Measurements from ENCODE around the gene TTL.
A peak's percentile ranks its signal among the peaks of the same experiment; 100 is the strongest.
"Not testable (repeated sequence)": the region's sequence is repeated elsewhere in the genome, so short reads cannot be mapped to it uniquely, and the experiment has no call there.

The TTL gene

DNA sequence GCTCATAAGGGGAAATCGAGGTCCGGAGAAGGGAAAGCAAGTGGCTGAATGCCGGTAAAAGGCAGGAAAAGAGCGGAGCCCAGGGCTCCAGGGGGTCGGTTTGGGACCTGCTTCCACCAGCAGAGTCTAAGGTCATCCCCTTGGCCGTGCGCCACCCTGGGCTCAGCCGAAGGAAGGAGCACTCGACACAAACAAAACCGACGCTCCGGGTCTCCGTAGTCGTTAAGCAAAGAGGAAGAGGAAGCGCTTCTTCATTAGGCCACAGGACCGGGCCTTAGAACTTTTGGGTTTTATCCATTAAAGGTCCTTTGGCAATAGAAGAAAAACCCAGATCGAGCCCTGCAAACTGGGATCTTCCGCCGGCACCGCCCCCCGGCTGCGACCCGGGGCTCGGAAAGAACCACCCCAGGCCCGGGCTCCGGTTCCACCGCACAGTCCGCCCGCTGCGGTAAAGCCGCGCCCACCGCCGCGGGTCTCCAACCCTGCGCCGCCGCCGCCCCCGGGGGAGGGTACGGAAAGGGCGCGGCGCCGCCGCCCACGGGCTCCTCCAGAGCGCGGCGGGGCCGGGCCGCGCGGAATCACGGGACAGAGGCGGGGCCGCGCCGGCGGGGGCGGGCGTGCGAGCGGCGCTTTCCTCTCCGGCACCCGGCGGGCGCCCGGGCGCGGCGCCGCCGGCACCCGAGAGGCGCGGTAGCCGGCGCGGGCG, at the start of gene TTL:
TSS of gene TTL (plus strand) at position 629 of the 706 bp plus-strand sequence. CDS start 189 bp downstream, outside the sequence.
- DNase-seq, result peak; percentile 69

DNA sequence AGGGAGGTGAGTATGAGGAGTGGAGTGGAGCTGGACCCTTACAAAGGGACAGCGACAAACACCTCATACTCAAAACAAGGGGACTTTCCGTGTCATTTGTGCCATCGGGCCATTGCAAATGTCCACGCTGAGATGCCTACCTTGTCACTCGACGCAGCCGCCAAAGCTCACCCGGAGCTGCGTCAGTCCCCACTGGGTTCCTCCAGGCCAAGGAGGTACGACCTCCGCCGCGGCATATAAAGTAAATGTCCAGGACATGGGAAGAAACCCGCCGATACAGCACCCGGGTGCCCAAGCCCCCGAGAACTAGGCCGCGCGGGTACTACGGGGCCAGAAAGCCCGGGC, 49.6 kb upstream of the TTL start:
- not testable (repeated sequence) for DNase-seq

DNA sequence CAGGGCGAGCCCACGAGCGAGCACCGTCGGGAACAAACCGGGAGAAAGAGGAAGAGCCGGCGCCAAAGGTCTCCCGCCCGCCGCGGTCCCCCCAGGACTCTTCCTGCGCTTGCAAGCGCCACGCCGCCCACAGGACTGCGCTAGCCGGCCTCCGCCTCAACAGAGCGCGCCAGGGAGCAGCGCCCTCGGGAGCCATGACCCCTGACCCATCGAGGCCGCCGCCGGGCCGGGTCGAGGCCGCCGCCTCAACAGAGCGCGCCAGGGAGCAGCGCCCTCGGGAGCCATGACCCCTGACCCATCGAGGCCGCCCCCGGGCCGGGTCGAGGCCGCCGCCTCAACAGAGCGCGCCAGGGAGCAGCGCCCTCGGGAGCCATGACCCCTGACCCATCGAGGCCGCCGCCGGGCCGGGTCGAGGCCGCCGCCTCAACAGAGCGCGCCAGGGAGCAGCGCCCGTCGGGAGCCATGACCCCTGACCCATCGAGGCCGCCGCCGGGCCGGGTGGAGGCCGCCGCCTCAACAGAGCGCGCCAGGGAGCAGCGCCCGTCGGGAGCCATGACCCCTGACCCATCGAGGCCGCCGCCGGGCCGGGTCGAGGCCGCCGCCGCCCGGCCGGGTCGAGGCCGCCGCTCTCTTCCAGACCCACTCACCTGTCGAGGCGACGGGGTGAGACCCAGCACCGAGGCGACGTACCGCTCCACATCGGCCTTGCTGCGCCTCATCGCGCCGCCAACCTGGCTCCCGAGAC, 49.0 kb upstream of the TTL start:
- DNase-seq, result not testable (repeated sequence)

DNA sequence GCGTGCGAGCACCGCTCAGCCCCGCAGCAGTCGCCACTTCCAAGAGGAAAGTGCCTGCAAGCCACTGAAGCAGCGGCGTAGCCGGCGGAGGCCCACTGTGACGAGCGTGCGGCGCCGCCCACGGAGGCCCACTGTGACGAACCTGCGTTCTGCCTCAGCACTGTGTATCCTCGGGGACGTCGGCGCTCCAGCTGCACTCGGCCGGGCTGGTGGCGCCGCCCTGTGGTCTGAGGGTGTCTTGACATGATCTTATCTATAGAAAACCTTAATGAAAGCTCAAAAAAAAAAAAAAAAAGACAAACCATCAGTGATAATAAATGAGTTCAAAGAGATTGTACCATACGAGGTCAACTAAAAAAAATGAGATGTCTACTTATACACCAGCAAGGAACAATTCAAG, 48.5 kb upstream of the TTL start, which contains the start of gene RGPD8:
TSS of gene RGPD8 (minus strand) at position 166 of the 400 bp plus-strand sequence. CDS start 192 bp downstream, outside the sequence.
- not testable (repeated sequence) for DNase-seq

DNA sequence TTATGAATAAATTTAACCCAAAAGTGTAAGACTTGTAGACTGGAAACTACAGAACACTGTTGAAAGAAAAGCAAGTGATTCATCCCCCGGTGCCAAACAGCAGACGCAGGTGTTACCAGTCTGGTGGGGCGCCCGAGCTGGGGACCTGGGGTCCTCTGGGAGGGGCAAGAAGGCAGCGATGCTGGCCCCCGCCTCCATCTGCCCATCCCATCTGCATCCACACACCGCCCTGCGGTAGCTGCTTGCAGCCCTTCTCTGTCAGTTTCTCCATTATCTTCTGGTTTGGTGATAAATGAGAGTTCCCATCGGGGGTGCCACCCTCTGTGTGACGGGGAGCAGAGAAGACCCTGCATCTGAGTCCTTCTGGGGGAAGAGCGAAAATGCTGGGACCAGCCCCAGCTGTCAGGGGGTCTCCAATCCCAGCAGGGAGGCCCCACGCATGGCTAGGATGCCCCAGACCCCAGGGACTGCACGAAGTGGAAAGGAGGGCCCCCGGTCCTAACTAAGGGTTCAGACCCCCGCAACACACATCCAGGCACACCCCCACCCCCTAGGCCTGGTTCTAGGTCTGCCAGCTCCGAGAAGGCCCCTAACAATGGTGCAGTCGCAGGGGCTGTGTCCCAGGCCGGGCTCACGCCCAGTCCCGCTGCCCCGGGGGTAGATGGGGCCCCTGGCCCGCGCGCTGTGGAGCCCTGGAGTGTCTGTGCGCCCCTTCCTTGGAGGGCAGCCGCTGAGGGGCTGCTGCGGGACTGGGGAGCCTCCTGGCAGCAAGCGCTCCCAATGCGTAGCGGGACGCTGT, 47.8 kb upstream of the TTL start:
- DNase-seq, result no peak

DNA sequence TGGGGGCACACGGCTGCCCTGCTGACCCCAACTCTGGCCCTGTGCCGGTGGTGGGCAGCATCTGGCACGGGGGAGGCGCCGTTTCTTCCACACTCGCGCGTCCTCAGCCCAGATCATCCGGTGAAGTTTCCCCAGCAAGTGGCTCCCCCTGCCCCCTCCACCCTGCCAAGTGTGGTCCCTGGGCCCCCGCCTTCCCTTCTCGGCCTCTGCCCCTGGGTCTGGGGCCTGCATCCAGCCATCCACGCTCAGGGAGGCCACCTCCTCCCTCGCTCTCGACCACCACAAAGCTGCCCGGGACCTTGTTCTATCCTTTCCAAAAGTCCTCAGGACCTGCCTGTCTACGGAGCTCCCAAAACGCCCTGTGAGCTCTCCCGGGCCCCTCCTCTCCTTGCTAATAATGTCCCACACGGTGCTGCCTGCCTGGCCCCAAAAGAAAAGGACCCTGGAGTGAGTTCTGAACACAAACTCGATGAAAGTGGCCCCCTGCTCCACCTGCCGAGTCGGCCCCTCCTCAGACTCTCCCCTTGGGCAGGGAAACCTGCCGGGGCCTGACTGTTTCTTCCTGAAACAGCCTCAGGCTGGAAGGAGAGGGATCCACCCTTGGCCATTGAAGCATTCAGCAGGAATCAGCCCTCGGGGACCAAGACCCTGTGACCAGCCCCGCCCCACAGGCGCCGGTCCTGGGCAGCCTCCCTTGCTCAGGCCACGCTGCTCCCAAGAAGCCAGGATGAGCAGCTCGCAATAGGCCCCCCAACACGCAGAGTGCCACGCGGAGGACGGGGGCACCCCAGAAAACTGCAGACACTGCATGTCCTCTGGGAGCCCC, 46.9 kb upstream of the TTL start:
- not testable (repeated sequence) for DNase-seq

DNA sequence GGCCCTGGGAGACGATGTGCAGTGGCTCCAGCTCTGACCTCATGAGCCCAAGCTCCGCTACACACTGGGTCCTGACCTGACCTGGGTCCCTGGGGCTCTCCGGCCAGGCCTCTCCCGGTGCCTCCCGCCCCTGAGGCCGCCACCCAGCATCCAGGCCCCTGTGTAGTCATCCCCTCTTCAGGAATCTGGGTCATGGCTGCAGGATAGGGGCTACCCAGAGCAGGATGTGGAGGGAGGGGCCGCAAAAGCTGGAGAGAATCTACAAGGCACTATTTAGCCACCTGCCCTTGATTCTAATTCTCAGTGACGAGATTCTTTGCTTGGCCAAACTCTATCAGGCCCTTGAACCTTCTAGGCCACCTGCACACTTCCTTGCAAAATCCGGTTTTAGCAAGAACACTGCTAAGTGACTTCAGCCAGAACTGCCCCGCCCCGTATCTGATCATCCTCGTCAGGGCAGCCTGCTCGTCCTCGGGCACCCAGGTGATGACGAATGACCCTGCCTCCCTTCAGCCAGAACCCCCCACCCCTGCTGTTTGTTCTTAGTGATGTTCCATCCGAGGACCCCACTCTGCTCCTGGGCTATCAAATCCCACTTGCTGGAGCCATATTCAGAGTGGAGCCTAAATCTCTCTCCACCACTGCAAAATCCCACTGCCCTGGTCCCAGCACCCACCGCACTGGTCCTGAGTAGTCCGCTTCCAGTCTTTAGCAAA, 46.1 kb upstream of the TTL start:
- DNase-seq, result not testable (repeated sequence)

DNA sequence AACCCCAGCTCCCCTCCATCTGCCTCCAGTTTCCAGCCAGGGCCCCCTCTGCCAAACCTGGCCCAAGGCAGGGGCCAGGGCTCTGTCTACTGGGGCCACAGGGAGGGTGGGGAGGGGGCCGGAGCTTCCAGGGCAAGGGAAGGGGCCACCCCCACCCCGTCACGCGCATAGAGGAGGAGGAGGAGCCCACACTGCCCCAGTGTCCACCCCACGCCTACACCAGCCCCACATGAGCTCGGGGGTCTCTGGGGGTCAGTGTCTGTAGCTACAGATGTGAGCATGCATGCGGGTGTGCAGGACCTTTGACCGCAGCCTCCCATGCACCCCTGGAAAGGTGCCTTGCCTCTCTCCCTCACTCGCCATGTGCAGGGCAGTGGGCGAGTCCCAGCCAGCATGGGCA, 45.0 kb upstream of the TTL start:
- not testable (repeated sequence) for DNase-seq

DNA sequence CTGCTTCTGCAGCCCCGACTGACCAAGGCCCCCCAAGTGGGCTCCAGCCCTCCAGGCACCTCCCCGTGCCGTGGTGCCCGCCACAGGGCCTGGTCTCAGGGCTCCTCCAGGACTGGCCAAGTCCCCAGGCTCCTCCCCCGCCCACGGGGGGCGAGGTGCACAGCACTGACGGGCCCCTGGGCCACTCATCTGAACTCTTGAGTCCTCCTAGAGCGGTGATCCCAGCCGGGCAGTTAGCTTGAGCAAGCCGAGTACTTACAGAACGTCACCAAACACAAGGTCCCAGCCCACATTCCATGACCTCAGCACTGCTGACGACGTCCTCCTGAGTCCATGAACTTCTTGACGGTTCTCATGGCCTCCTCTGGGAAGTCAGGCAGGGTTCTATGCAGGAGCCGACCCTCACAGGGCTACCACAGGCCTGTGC, 44.5 kb upstream of the TTL start:
- DNase-seq, result not testable (repeated sequence)

DNA sequence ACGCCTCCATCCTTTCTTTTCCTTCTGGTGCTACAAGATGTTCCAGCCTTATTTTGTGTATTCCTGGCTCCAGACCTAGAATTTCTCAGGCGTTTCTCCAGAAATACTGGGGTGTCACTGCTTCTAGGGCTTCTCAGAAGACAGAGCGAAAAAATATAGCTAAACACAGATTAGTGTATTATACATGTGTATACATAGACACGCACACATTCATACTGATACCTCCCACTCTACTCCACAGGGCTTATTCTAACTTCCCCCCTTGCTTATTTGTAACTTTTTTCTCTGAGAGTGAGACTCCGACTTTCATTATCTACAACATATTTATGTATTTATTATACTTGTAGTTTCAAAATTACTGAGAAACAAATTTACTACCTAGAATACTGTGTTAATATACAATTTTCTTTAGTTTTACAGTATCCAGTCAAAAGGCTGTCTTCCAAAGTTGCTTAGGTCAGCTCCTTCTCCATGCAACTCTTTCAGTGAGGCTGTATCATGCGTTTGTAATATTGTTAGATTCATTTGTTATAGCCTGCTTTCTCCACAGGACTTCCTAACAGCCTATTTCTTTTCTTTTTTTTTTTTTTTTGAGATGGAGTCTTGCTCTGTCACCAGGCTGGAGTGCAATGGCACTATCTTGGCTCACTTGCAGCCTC, 43.2 kb upstream of the TTL start:
- not testable (repeated sequence) for DNase-seq

DNA sequence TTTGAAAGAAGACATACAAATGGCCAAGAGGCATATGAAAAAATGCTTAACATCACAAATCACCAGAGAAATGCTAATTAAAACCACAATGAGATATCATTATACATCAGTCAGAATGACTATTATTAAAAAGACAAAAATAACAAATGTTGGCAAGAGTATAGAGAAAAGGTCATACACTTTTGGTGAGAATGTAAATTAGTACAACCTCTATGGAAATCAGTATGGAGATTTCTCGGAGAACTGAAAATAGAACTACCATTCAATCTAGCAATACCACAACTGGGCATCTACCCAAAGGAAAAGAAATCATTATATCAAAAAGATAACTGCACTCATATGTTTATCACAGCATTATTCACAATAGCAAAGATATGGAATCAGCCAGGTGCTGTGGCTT, 37.7 kb upstream of the TTL start:
- DNase-seq, result not testable (repeated sequence)

DNA sequence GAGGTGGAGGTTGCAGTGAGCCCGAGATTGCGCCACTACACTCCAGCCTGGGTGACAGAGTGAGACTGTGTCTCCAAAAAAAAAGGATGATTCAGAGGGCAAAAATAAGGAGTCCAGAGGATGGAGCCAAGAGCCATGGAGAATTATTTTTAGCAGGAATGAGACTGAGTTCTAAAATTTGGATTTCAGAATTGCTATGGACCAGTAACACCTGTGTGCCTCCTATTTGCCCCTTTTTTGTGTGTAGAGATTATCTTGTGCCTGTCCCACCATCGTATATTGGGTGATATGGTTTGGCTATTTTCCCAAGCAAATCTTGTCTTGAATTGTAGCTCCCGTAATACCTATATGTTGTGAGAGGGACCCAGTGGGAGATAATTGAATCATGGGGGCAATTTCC, 32.1 kb upstream of the TTL start:
- DNase-seq, result no peak

DNA sequence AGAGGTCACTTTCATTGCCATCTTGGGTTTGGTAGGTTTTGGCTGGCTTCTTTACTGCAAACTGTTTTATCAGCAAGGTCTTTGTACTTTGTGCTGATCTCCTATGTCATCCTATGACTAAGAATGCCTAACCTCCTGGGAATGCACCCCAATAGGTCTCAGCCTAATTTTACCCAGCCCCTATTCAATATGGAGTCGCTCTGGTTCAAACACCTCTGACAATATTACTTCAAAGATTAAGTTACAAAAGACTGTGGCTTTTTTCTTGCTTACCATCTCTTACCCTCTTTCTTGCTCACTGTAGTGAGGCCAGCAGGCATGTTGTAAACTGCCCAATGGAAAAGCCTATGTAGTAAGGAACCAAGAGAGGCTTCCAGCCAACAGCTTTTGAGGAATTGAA, 30.6 kb upstream of the TTL start:
- no peak for DNase-seq

DNA sequence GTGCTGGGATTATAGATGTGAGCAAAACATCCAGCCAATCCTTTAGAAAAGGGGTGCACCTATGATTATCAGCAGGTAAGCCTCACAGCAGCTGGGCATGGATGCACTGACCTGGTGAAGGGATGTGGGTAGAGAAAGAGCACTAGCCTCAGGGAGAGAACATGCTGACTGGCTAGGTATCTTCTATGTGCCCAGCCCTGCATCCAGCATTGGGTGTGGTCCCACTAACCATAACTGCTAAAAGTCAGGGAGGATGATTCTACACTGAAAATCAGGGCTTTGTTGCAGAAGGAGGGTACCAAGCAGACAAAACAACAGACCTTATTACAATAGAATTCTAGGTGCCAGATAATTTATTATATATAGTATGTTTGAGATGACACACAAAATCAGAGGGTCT, 27.4 kb upstream of the TTL start:
- DNase-seq, result no peak

DNA sequence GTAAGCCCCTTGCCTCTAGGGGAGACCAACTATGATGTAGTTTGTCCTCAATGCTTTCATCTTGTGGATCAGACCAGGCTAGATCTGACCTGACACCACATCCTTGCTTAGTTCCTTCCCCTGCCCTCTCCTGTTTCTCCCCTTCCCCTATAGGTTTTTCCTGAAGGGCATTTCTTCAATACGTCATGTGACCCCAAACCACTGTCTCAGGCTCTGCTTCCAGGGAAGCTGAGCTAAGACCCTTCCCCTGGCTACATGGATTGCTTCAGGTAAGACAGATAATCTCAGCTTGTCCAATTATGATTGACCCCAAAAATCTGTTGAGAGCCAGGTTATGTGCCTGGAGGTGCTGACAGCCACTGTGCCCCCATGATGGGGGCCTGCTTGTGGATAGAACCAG, 22.6 kb upstream of the TTL start:
- DNase-seq, result no peak

DNA sequence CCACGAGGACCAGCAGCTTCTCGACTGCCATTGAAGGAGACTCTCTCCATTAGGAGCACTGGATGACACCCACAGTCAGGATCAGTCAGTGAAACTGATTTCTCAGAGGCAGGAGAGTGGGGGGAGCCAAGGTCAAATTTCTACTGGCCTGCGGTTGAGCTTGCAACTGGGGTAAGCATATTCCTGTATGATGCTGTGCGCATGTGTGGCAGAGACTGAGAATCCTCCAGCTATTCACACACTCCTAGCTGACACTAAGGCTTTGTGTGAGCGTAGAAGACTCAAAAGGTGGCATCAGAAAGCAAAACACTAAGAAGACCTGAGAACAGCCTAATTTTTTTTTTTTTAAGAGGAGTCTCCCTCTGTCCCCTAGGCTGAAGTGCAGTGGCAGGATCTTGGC, 19.8 kb upstream of the TTL start:
- no peak for DNase-seq

DNA sequence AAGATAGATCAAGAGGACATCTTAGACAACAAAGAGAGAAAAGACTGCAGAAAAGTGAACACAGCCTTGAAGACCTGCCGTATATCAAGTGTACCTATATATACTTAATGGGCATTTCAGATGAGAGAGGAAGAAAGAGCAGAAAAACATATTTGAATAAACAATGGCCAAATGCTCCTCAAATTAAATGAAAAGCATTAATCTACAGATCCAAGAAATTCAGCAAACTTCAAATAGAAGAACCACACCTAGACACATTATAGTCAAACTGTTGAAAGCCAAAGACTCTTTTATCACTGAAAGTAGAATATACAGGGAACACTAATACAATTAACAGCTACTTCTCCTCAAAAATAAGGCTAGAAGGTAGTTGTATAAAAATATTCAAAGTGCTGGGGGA, 18.7 kb upstream of the TTL start:
- no peak for DNase-seq

DNA sequence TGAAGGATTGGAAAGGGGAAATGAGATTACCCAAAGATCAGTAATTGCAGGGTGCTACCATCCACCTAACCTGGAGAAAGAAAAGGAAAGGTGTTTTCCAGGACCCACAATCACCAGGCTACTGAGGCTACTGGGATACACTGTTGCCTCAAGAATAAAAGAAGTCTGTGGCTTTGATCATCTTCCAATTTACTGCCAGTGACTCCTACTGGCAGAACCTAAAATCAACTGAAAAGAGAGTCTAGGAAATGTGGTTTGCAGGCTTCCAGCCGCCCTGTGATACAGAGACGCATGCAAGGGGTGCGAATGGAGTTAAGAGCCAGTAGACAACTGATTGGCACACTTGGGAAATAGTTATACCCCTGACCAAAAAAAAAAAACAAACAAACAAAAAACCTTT, 16.6 kb upstream of the TTL start:
- no peak for DNase-seq

DNA sequence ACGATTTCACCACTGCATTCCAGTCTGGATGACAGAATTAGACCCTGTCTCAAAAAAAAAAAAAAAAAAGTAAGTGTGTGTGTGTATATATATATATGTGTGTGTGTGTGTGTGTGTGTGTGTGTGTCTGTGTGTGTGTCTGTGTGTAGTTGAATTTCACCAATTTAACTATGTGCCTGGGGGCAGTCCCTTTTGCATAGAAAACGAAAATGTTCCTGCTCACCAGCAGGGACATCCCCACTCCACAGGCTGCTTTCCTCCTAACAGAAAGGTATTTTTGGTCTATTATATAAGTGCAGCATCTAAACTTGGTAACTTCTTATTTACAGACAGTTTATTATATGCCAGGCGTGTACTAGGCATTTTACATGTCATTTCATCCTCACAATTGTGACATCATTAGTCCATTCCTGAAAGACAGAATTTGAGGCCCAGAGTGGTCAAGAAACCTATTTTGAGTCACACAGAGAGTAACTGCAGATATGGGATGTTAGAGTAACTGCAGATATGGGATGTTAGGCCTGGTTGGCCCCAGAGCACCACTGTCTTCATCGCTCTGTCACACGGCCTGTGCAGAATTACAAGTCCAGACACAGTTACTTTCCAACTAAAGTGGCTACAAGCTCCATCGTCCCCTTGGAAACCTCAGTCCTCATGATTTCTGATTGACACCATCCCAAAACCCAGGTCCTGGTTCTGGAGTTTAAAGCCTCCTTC, 9.3 kb upstream of the TTL start:
- no peak for DNase-seq

DNA sequence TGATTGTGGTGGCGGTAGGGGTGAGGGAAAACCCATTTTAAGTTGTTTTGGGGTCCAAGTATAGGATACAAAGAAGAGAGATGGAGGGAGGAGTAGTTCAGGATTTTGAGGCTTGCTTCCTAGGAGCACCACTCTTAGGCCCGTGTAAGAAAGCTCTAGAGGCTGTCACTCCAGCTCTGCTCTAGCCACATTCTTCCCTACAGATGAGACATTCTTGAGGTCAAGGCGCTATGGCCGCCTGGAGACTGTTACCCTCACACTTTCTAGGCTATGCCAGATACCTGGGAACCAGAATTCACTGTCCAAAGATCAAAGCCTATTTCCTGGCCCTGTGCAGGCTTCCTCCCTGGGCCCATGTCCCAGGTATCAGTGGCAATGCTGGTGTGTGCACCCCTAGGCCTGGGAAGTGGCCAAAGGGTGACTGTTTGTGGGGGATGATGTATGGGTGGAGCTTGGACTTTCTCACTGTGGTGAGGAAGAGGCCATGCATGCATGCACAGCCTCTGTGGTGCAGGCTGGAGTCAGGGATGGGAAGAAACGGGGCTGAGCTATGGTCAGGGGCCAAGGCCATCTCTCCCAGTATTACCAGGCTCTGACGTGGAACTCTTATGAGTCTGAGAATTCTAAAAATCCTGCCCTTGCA, 7.0 kb upstream of the TTL start:
- DNase-seq, result no peak
